Uterine smooth muscle cell (primary cell): ENCODE data around the gene MAT2B. TPM values are rescaled to one million over a fixed set of nuclear protein-coding genes. Genes with fewer than 3 reads are reported as not detected.

ENCODE experiments used
- total RNA-seq: library from RNA; depleted of rRNA; stranded (reverse); fragments of >200 nt; gene quantifications from 2 replicates; pipeline ENCODE4 v1.2.3, GENCODE V29; 2014

The MAT2B gene
- total RNA-seq = 67.0 and 94.5 TPM in 2 replicates

DNA sequence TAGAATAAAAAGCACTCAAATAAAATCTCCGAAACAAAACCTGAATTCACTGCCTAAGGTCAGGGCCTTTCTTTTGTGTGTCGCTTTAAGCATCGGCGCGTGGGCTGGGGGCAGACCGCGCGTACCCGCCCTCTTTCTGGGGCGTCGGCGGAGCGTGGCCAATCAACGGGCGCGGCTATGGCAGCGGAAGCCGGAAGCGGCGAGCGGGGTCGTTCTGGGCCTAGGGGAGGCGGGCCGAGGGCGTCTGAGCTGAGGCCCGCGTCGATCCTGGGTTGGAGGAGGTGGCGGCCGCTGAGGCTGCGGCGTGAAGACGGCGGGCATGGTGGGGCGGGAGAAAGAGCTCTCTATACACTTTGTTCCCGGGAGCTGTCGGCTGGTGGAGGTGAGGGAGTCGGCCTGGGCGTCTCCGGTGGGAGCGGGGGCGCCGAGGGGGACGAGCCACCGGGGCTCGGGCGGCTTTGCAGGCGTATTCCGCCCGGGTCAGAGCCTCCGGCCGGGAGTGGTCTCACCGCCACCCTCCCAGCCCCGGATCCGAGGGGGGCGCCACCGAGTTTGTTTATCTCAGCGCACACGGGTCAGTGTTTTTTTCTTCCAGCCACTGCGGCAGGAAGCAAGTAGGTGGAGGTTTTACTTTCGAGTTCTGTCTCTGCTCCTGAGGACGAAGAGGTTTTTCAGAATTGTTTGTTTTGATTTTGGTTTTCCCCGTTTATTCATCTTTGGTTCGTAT, at the start of gene MAT2B:
MAT2B (plus strand) TSS at position 252 of the 727 bp plus-strand sequence; CDS start at position 320, 68 bp downstream.

DNA sequence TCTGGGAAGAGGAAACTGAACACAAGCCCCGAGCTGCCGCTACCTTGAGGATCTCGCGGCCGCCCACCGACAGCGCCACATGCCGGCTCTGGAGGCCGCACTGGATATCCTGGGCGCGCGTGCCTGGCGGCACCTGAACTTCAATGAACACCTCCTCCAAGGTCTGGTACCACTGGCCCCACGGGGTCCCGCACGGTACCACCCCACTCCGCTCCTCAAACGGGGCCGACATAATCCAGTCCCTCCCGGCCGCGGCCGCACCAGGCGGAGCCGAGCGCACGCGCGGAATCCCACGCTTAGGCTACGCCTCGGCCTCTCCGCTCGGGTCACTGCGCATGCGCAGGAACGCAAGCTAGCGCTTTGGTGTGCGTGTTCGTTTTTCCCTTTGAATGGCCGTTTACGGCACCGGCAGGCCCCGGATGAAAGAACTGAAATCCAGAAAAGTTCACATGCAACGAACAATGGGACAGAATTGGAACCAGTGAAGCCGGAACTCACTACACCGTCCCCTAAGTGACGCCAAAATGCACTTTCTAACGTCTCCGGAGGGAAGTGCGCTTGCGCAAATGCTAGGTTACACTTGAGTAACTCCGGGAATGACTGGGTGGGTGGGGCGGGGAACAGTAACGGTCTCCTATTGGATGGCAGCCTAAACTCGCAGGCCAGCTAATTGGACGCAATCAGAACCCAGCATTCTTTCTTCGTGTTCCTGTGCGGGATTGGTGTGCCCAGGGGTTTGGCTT, 45.4 kb upstream of the MAT2B start, which contains the start of gene NUDCD2:
NUDCD2 (minus strand) TSS at position 284 of the 743 bp plus-strand sequence; CDS start at position 232, 52 bp downstream.

DNA sequence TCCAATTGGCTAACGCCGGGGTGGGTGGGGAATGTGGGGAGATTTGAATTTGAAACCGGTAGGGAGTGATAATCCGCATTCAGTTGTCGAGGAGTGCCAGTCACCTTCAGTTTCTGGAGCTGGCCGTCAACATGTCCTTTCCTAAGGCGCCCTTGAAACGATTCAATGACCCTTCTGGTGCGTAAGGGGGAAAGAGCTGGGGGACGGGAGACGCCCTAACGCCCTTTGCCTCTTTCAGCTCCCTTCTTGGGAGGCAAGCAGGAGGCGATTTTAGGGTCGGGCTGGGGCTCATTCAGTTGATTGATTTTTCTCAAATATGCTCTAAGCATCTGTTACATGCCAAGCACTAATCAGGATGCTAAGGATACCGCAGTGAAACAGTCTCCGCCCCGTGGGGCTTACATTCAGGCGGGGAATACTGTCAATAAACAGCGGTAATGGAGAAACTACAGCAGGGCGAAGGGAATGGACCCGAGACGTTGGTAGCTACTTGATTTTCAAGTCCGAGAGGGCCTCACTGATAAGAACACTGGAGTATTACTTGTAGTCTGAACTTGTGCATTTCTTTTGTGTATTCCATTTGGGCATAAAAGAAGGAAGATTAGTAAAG, 44.8 kb upstream of the MAT2B start, which contains the start of gene HMMR:
HMMR (plus strand) TSS at position 71 of the 610 bp plus-strand sequence; CDS start at position 132, 61 bp downstream.

Other genes with a start within 250 kb of the MAT2B start
- gene CCNG1, start 68.0 kb upstream of the MAT2B start, total RNA-seq = 279 and 444 TPM in 2 replicates
- 7.1 and 7.2 TPM in 2 replicates for gene NUDCD2, start 45.5 kb upstream of the MAT2B start, total RNA-seq
- gene HMMR, start 45.0 kb upstream of the MAT2B start, total RNA-seq = 28.1 and 99.1 TPM in 2 replicates